Measurements from ENCODE around the gene CSRNP3.

CSRNP3 gene

GRCh38 chr2:165469417-165469816 lies at the start of gene CSRNP3:
Gene CSRNP3, plus strand, starts transcription at chr2:165469698. Its CDS starts 125,368 bp downstream, at chr2:165595066.
- no peak for DNase-seq

- DNase-seq: no peak
These were observed 49.3 kb upstream of the CSRNP3 start for GRCh38 chr2:165420231-165420630.

- no peak for DNase-seq
These were observed 46.4 kb upstream of the CSRNP3 start for GRCh38 chr2:165423081-165423480.

- DNase-seq: no peak
These were observed 43.9 kb upstream of the CSRNP3 start for GRCh38 chr2:165425556-165425955.

GRCh38 chr2:165427686-165428085 lies 41.8 kb upstream of the CSRNP3 start:
- no peak for DNase-seq

- DNase-seq: no peak
These were observed 40.6 kb upstream of the CSRNP3 start for GRCh38 chr2:165428926-165429325.

GRCh38 chr2:165431014-165431413 lies 38.5 kb upstream of the CSRNP3 start:
- no peak for DNase-seq

GRCh38 chr2:165432234-165432966 lies 37.1 kb upstream of the CSRNP3 start:
- DNase-seq: no peak

- DNase-seq: no peak
These were observed 34.5 kb upstream of the CSRNP3 start for GRCh38 chr2:165434865-165435496.

- no peak for DNase-seq
These were observed 33.9 kb upstream of the CSRNP3 start for GRCh38 chr2:165435611-165436010.

- no peak for DNase-seq
These were observed 32.9 kb upstream of the CSRNP3 start for GRCh38 chr2:165436559-165436958.

GRCh38 chr2:165440367-165440766 lies 29.1 kb upstream of the CSRNP3 start:
- no peak for DNase-seq

GRCh38 chr2:165443511-165443910 lies 26.0 kb upstream of the CSRNP3 start:
- DNase-seq: no peak

GRCh38 chr2:165448406-165448805 lies 21.1 kb upstream of the CSRNP3 start:
- no peak for DNase-seq

- no peak for DNase-seq
These were observed 19.3 kb upstream of the CSRNP3 start for GRCh38 chr2:165450156-165450555.

GRCh38 chr2:165452327-165452726 lies 17.2 kb upstream of the CSRNP3 start:
- DNase-seq: no peak

- no peak for DNase-seq
These were observed 15.9 kb upstream of the CSRNP3 start for GRCh38 chr2:165453561-165454094.

- DNase-seq: no peak
These were observed 14.6 kb upstream of the CSRNP3 start for GRCh38 chr2:165454905-165455304.

GRCh38 chr2:165456027-165456426 lies 13.5 kb upstream of the CSRNP3 start:
- no peak for DNase-seq

GRCh38 chr2:165462443-165462842 lies 7.1 kb upstream of the CSRNP3 start:
- DNase-seq: no peak

- DNase-seq: no peak
These were observed 3.1 kb upstream of the CSRNP3 start for GRCh38 chr2:165466386-165466785.

GRCh38 chr2:165467921-165468320 lies 1.6 kb upstream of the CSRNP3 start:
- no peak for DNase-seq

GRCh38 chr2:165470361-165470760 lies 863 bp downstream of the CSRNP3 start:
- DNase-seq: no peak

GRCh38 chr2:165471349-165471950 lies 2.0 kb downstream of the CSRNP3 start:
- no peak for DNase-seq
